ENCODE measurements around the gene STMN3.

DNA sequence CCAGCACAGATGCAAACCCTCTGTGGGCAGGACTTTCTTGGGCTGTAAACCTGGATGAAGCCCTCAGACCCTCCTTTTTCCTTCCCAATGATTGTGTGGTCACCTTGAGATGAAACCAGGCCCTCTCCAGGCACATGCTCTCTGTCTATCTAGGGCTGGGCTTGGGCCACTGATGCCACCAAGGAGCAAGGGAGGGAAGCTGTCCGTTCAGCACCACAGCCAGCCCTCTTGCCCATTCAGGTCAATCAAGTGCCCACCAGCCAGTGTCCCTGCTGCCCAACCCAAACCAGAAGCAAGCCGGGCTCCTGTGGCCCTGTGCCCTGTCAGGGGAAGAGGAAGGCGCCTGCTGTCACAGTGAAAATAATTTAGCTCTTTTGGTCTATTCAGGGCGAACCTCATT lies 8.0 kb downstream of the STMN3 start:
- TF ChIP-seq CTCF (IDR thresholded peaks at IDR 0.05) (no peak), MAX (IDR thresholded peaks at IDR 0.05; ENCODE audit: low read depth) (no peak), ELF1 (IDR thresholded peaks at IDR 0.05) (no peak), POLR2AphosphoS5 (IDR thresholded peaks at IDR 0.05; ENCODE audit: low read depth, low read length) (no peak), MXI1 (IDR thresholded peaks at IDR 0.05; ENCODE audit: low read depth, low read length) (no peak), TEAD4 (IDR thresholded peaks at IDR 0.05; ENCODE audit: borderline replicate concordance, insufficient read depth) (no peak), TCF12 (IDR thresholded peaks at IDR 0.05) (no peak), EZH2phosphoT487 (IDR thresholded peaks at IDR 0.05; ENCODE audit: borderline replicate concordance, low read depth) (no peak), CHD2 (IDR thresholded peaks at IDR 0.05; ENCODE audit: low read length, partially characterized antibody) (no peak)
